K562 (cell line): ENCODE data around the gene HCN4. TPM values are rescaled to one million over a fixed set of nuclear protein-coding genes. Genes with fewer than 3 reads are reported as not detected.

Experiments
- ATAC-seq: fragments of 200-7000 bp; cut with Tn5 transposase; 3 replicates; pipeline ENCODE4 v1.9.1; 2020; ENCODE audit warnings: moderate library complexity
- BruUV-seq: library from RNA; stranded (reverse); fragments of 400-500 nt; replicated peaks from 2 replicates; lab custom pipeline; 2021; lab: Mats Ljungman, UMichigan
- CTCF ChIA-PET: fragments of 300-600 bp; formaldehyde crosslinking; extraction: SDS; loops from one replicate; lab custom pipeline; 2021; ENCODE audit warnings: low intra/inter-chr PET ratio; lab: Yijun Ruan, JAX
- POLR2A ChIA-PET: fragments of 300-600, 350-650 bp; sonication (Branson Sonifier 250); formaldehyde crosslinking; extraction: SDS; loops from one replicate; lab custom pipeline; 2021; ENCODE audit warnings: antibody characterized with exemption, inconsistent platforms; lab: Yijun Ruan, JAX
- DNase-seq, 4 experiments: peaks; one replicate each; pipeline versions ENCODE4 v3.0.0 to v3.0.0-alpha.2; 2011 to 2018; ENCODE audit warnings: low spot score in 3 of 4, mixed read lengths in 3 of 4; ENCODE audit errors: extremely low read depth in 1 of 4
- FAIRE-seq: peaks from 2 replicates; lab custom pipeline; 2011; peaks lifted over from hg19 to GRCh38; lab: Jason Lieb, UNC
- H2AFZ ChIP-seq: 2 replicates; pipeline ENCODE4 v1.6.0; 2011; ENCODE audit warnings: low read depth, low read length, control low read depth, inconsistent platforms
- H3K27ac ChIP-seq: fragments of 200-600 bp; 3 replicates; pipeline ENCODE4 v1.8.0; 2011; ENCODE audit warnings: low read depth, mild to moderate bottlenecking, control low read depth, inconsistent platforms, low read length, moderate library complexity, mixed read lengths; ENCODE audit errors: extremely low read depth
- H3K27me3 ChIP-seq, 2 experiments: fragments of 300-600 bp in 1 of 2; 2 replicates in 1 of 2; 3 replicates in 1 of 2; pipeline versions ENCODE4 v1.6.0 to v1.8.0; 2011; ENCODE audit warnings: inconsistent platforms in 2 of 2, low read length in 2 of 2, mild to moderate bottlenecking in 1 of 2, mixed read lengths in 1 of 2, moderate library complexity in 1 of 2; ENCODE audit not compliant: control insufficient read depth in 2 of 2, insufficient read depth in 2 of 2
- H3K36me3 ChIP-seq: fragments of 300-600 bp; 3 replicates; pipeline ENCODE4 v1.8.0; 2011; ENCODE audit warnings: mild to moderate bottlenecking, low read length, inconsistent platforms; ENCODE audit not compliant: control insufficient read depth, insufficient read depth
- H3K4me1 ChIP-seq, 2 experiments: fragments of 200-600 bp in 1 of 2; replicated peaks in 1 of 2; 2 replicates in 1 of 2; 3 replicates in 1 of 2; pipeline versions ENCODE4 v1.5.1 to v1.8.0; 2011; ENCODE audit warnings: inconsistent platforms in 2 of 2, low read length in 2 of 2, mild to moderate bottlenecking in 1 of 2, mixed read lengths in 1 of 2, moderate library complexity in 1 of 2; ENCODE audit not compliant: control insufficient read depth in 2 of 2, insufficient read depth in 2 of 2
- H3K4me2 ChIP-seq: 2 replicates; pipeline ENCODE4 v1.6.1; 2011; ENCODE audit warnings: low read length, control low read depth, inconsistent platforms, mixed read lengths; ENCODE audit not compliant: insufficient read depth
- H3K4me3 ChIP-seq: fragments of 200-600 bp; sonication (generic), shearing (Covaris generic); 2 replicates; pipeline ENCODE4 v1.5.1; 2016; ENCODE audit warnings: control low read depth, inconsistent platforms
- H3K79me2 ChIP-seq: fragments of 200-600 bp; 3 replicates; pipeline ENCODE4 v1.8.0; 2011; ENCODE audit warnings: low read length, inconsistent platforms; ENCODE audit not compliant: control insufficient read depth, insufficient read depth
- H3K9ac ChIP-seq, 2 experiments: 2 replicates each; pipeline versions ENCODE4 v1.6.0 to v1.6.1; 2011; ENCODE audit warnings: low read depth in 2 of 2, low read length in 2 of 2, control low read depth in 1 of 2, inconsistent platforms in 1 of 2, mild to moderate bottlenecking in 1 of 2, mixed read lengths in 1 of 2; ENCODE audit not compliant: insufficient read depth in 1 of 2
- H3K9me1 ChIP-seq: one replicate; pipeline ENCODE4 v1.6.0; 2011; ENCODE audit warnings: inconsistent platforms, mild to moderate bottlenecking, low read length, moderate library complexity; ENCODE audit not compliant: control insufficient read depth, insufficient read depth
- H3K9me3 ChIP-seq: replicated peaks from 2 replicates; pipeline ENCODE4 v1.5.1; 2011; ENCODE audit warnings: low read depth, low read length, inconsistent platforms; ENCODE audit not compliant: control insufficient read depth, insufficient read depth
- H4K20me1 ChIP-seq: replicated peaks from 2 replicates; pipeline ENCODE4 v1.6.1; 2011; ENCODE audit warnings: low read length, inconsistent platforms, mixed read lengths; ENCODE audit not compliant: control insufficient read depth, insufficient read depth
- CBFB ChIP-seq: sonication (generic); formaldehyde crosslinking; IDR thresholded peaks from 2 replicates; pipeline ENCODE4 v1.4.0; 2020; ENCODE audit warnings: mild to moderate bottlenecking, missing genetic modification reagents
- CBX2 ChIP-seq: fragments of 200-600 bp; sonication (generic); IDR thresholded peaks from one replicate; pipeline ENCODE4 v1.6.1; 2012; ENCODE audit warnings: mild to moderate bottlenecking, low read length, inconsistent platforms; ENCODE audit not compliant: insufficient read depth, poor library complexity, severe bottlenecking
- HOXB6 ChIP-seq: fragments of 250-450 bp; sonication (Bioruptor Pico); IDR thresholded peaks from 2 replicates; pipeline ENCODE4 v1.5.1; 2022; ENCODE audit warnings: mild to moderate bottlenecking, borderline replicate concordance
- KDM4B ChIP-seq, 2 experiments: fragments of 450-650 bp in 1 of 2; sonication (generic) in 1 of 2; IDR thresholded peaks; 2 replicates each; pipeline ENCODE4 v1.6.1; 2016 to 2017; ENCODE audit warnings: borderline replicate concordance in 2 of 2, antibody characterized with exemption in 1 of 2, low read depth in 1 of 2, mild to moderate bottlenecking in 1 of 2
- MAFG ChIP-seq: fragments of 450-650 bp; conservative IDR thresholded peaks from 2 replicates; pipeline ENCODE4 v1.6.1; 2016; ENCODE audit warnings: missing genetic modification characterization, missing compliant biosample characterization
- MYC ChIP-seq, 2 experiments: fragments of 250-450 bp in 1 of 2; sonication (Bioruptor Pico) in 1 of 2; IDR thresholded peaks; 2 replicates each; pipeline versions ENCODE4 v1.5.1 to v1.6.1; 2012 to 2021; ENCODE audit warnings: low read depth in 2 of 2, borderline replicate concordance in 1 of 2, improper control_type of control experiment in 1 of 2, low read length in 1 of 2, mild to moderate bottlenecking in 1 of 2, moderate library complexity in 1 of 2
- NBN ChIP-seq: fragments of 450-650 bp; IDR thresholded peaks from 2 replicates; pipeline ENCODE4 v1.6.1; 2016; ENCODE audit warnings: low read depth, mild to moderate bottlenecking
- NCOA6 ChIP-seq: fragments of 450-650 bp; IDR thresholded peaks from 2 replicates; pipeline ENCODE4 v1.6.1; 2017; ENCODE audit warnings: mild to moderate bottlenecking
- NFATC3 ChIP-seq: fragments of 450-650 bp; IDR thresholded peaks from 2 replicates; pipeline ENCODE4 v1.6.1; 2017; ENCODE audit warnings: mild to moderate bottlenecking
- OTX1 ChIP-seq: fragments of 450-650 bp; formaldehyde crosslinking; IDR thresholded peaks from 2 replicates; pipeline ENCODE4 v1.4.0; 2022; ENCODE audit warnings: mild to moderate bottlenecking
- PTBP1 ChIP-seq: fragments of 200-400 bp; formaldehyde crosslinking; IDR thresholded peaks from 2 replicates; pipeline ENCODE4 v1.6.1; 2017; ENCODE audit warnings: low read depth, low read length
- WHSC1 ChIP-seq: IDR thresholded peaks from one replicate; pipeline ENCODE4 v1.6.1; 2012; ENCODE audit warnings: low read length, control low read depth, inconsistent platforms
- ZNF124 ChIP-seq: sonication (generic); formaldehyde crosslinking; IDR thresholded peaks from 2 replicates; pipeline ENCODE4 v1.8.1; 2022; ENCODE audit warnings: missing genetic modification reagents
- ZNF174 ChIP-seq: fragments of 250-450 bp; sonication (Bioruptor Pico); IDR thresholded peaks from 2 replicates; pipeline ENCODE4 v1.4.0; 2020; ENCODE audit warnings: mild to moderate bottlenecking
- ZNF354B ChIP-seq: fragments of 250-450 bp; sonication (Bioruptor Pico); IDR thresholded peaks from 2 replicates; pipeline ENCODE4 v1.4.0; 2020
- ZNF507 ChIP-seq: conservative IDR thresholded peaks from 2 replicates; pipeline ENCODE4 v1.6.1; 2017; ENCODE audit warnings: missing genetic modification characterization, missing compliant biosample characterization
- ZZZ3 ChIP-seq: fragments of 450-650 bp; IDR thresholded peaks from 2 replicates; pipeline ENCODE4 v1.6.1; 2016; ENCODE audit warnings: antibody characterized with exemption, mild to moderate bottlenecking, moderate library complexity
- WGBS: fragments of 100-300 bp; shearing (Covaris generic); methylation state at CpG from one replicate; pipeline ENCODE4 v1.1.6; 2016; ENCODE audit warnings: low coverage, mixed read lengths; ENCODE audit not compliant: insufficient coverage; ENCODE audit errors: missing lambda C conversion rate; 5-methylcytosine and 5-hydroxymethylcytosine counted together
- in situ Hi-C: fragments of 300-500 bp; cut with MboI; formaldehyde crosslinking; loops from 4 replicates; pipeline ENCODE4 v1.15.0; 2018; ENCODE audit warnings: inconsistent platforms, mixed read lengths
- intact Hi-C: fragments of 100-400 bp; cut with micrococcal nuclease; formaldehyde crosslinking; loops from 2 replicates; pipeline ENCODE4 v1.14.2; 2022
- polyA plus RNA-seq, 8 experiments: library from polyadenylated mRNA; depleted of rRNA in 4 of 8; stranded (reverse) in 5 of 8; unstranded in 3 of 8; fragments of >200 nt; fragmentation: Nextera tagmentation in 2 of 8; fragmentation: Illumina TruSeq in 1 of 8; extraction: Ambion mirVana in 2 of 8; extraction: Trizol in 1 of 8; gene quantifications; 2 replicates each; pipeline versions ENCODE4 v1.2.1 to v1.2.3, GENCODE V29; 2011 to 2014; ENCODE audit warnings: inconsistent platforms in 1 of 8, missing spikeins in 1 of 8
- total RNA-seq, 7 experiments: library from RNA; depleted of rRNA in 6 of 7; stranded (reverse); fragments of >200 nt in 6 of 7; fragmentation: Illumina TruSeq in 2 of 7; extraction: Trizol in 2 of 7; gene quantifications; 2 replicates each; pipeline versions ENCODE4 v1.2.1 to v1.2.3, GENCODE V29; 2011 to 2021; ENCODE audit warnings: low replicate concordance in 1 of 7
- TF ChIP-seq, protein P1 (sequence below): fragments of 250-450 bp; sonication (Bioruptor Pico); IDR thresholded peaks from 2 replicates; pipeline ENCODE4 v1.4.0; 2020; ENCODE audit warnings: mild to moderate bottlenecking, moderate library complexity

HCN4 gene
- total and polyA plus RNA-seq, 9 of the 15 experiments (the other 6 are each of a cell fraction or from before 2014, with no cell fraction given) = not detected

DNA sequence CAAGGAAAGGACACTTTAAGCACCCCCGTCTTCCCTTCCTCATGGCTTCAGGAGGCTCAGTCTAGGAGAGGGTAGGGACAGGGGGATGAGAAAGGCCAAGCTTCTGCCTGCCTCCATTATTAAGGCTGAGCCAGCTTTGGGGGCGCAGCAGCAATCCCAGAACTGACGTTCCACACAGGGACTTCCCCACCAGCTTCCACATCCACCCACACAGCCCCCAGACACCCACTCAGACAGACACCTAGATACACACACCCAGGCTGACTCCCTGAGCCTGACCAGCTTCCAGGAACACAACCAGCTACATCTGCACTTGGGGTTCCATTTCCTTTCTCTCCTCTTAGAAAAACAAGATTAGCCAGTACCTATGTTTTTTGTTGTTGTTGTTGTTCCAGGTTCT is 4.7 kb downstream of the HCN4 start:
- Histone ChIP-seq H3K4me1 (peaks cover 0 to 16% of the 10 kb centered on the region in 2 experiments; a peak in 2 of 5 replicates), H4K20me1 (peaks cover 24% of the 10 kb centered on the region), H3K9ac (no peak overlapping the region), H3K4me3 (no peak overlapping the region), H2AFZ (no peak overlapping the region)
- POLR2A ChIA-PET = no interaction called here
- intact Hi-C loops = no loop called here
- no peak for ATAC-seq
- TF ChIP-seq NBN (no peak), ZNF174 (CRISPR knock-in tag) (no peak), NFATC3 (no peak), ZNF354B (CRISPR knock-in tag) (no peak), KDM4B (IDR thresholded peaks at IDR 0.05; ENCODE audit: borderline replicate concordance in 2 of 2, low read depth in 1 of 2) (no peak), ZZZ3 (no peak), ZNF507 (no peak), HOXB6 (CRISPR knock-in tag) (no peak), NCOA6 (no peak), CBX2 (no peak), OTX1 (CRISPR knock-in tag) (no peak), WHSC1 (no peak), MAFG (tag) (no peak), CBFB (CRISPR knock-in tag) (no peak), ZNF124 (CRISPR knock-in tag) (no peak), MYC (IDR thresholded peaks at IDR 0.05; ENCODE audit: low read depth, low read length) (no peak), MYC (CRISPR knock-in tag; IDR thresholded peaks at IDR 0.05; ENCODE audit: borderline replicate concordance, low read depth) (no peak), PTBP1 (no peak)
- TF ChIP-seq, protein P1, sequence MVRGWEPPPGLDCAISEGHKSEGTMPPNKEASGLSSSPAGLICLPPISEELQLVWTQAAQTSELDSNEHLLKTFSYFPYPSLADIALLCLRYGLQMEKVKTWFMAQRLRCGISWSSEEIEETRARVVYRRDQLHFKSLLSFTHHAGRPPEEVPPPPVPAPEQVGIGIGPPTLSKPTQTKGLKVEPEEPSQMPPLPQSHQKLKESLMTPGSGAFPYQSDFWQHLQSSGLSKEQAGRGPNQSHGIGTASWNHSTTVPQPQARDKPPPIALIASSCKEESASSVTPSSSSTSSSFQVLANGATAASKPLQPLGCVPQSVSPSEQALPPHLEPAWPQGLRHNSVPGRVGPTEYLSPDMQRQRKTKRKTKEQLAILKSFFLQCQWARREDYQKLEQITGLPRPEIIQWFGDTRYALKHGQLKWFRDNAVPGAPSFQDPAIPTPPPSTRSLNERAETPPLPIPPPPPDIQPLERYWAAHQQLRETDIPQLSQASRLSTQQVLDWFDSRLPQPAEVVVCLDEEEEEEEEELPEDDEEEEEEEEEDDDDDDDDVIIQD = no peak
- TF ChIP-seq, all 486 proteins: peak for 0
- no peaks in the 10 kb centered on the region for H3K79me2 ChIP-seq
- no TSS peak for BruUV-seq
- H3K27me3 ChIP-seq = peaks cover 6 to 83% of the 10 kb centered on the region in 2 experiments; a peak in 3 of 5 replicates
- FAIRE-seq (no peak), DNase-seq (no peak)
- WGBS = 2% methylated on average over 3 of the region's 3 CpGs
- H3K27ac ChIP-seq = no peak overlapping the region
- no peaks in the 10 kb centered on the region for H3K36me3 ChIP-seq
- H3K9me3 ChIP-seq = no peaks in the 10 kb centered on the region
- H3K4me2 ChIP-seq = no peak overlapping the region
- no peaks in the 10 kb centered on the region for H3K9me1 ChIP-seq
- in situ Hi-C loops = no loop called here
- CTCF ChIA-PET = no interaction called here
